NCI-H510A (cell line): Measurements from ENCODE around the gene CD58.
"Not testable (repeated sequence)": the region's sequence is repeated elsewhere in the genome, so short reads cannot be mapped to it uniquely, and the experiment has no call there.

Experiments
- DNase-seq: peaks from one replicate; lab custom pipeline; 2025; lab: John Stamatoyannopoulos, UW

The CD58 gene

GRCh38 chr1:116570358-116571214, at the start of gene CD58:
TSS of gene CD58 (minus strand) at chr1:116571026. CDS start at chr1:116570972, 54 bp downstream.
- DNase-seq, result peak; percentile 83

- DNase-seq, result not testable (repeated sequence)
Measured at GRCh38 chr1:116620392-116620791, 49.6 kb upstream of the CD58 start.

GRCh38 chr1:116619106-116619505, 48.3 kb upstream of the CD58 start:
- DNase-seq, result not testable (repeated sequence)

GRCh38 chr1:116617808-116618207, 47.0 kb upstream of the CD58 start:
- DNase-seq, result not testable (repeated sequence)

GRCh38 chr1:116613825-116614224, 43.0 kb upstream of the CD58 start:
- not testable (repeated sequence) for DNase-seq

- DNase-seq, result not testable (repeated sequence)
Measured at GRCh38 chr1:116609801-116610371, 39.1 kb upstream of the CD58 start.

GRCh38 chr1:116608841-116609240, 38.0 kb upstream of the CD58 start:
- DNase-seq, result not testable (repeated sequence)

- DNase-seq, result not testable (repeated sequence)
Measured at GRCh38 chr1:116608151-116608550, 37.3 kb upstream of the CD58 start.

GRCh38 chr1:116607463-116607862, 36.6 kb upstream of the CD58 start:
- DNase-seq, result not testable (repeated sequence)

GRCh38 chr1:116606067-116606466, 35.2 kb upstream of the CD58 start:
- not testable (repeated sequence) for DNase-seq

GRCh38 chr1:116605315-116605714, 34.5 kb upstream of the CD58 start:
- no peak for DNase-seq

GRCh38 chr1:116604408-116604807, 33.6 kb upstream of the CD58 start:
- DNase-seq, result not testable (repeated sequence)

GRCh38 chr1:116603646-116604045, 32.8 kb upstream of the CD58 start:
- DNase-seq, result not testable (repeated sequence)

- not testable (repeated sequence) for DNase-seq
Measured at GRCh38 chr1:116599369-116599768, 28.5 kb upstream of the CD58 start.

GRCh38 chr1:116598420-116599036, 27.7 kb upstream of the CD58 start:
- DNase-seq, result not testable (repeated sequence)

GRCh38 chr1:116597388-116597787, 26.6 kb upstream of the CD58 start:
- not testable (repeated sequence) for DNase-seq

GRCh38 chr1:116596742-116597307, 26.0 kb upstream of the CD58 start:
- DNase-seq, result not testable (repeated sequence)

- not testable (repeated sequence) for DNase-seq
Measured at GRCh38 chr1:116595946-116596741, 25.3 kb upstream of the CD58 start.

- DNase-seq, result not testable (repeated sequence)
Measured at GRCh38 chr1:116595065-116595840, 24.4 kb upstream of the CD58 start.

GRCh38 chr1:116593977-116594376, 23.2 kb upstream of the CD58 start:
- DNase-seq, result not testable (repeated sequence)

- DNase-seq, result not testable (repeated sequence)
Measured at GRCh38 chr1:116593401-116593800, 22.6 kb upstream of the CD58 start.
